ENCODE data around the gene CCDC88B.

Gene CCDC88B

DNA sequence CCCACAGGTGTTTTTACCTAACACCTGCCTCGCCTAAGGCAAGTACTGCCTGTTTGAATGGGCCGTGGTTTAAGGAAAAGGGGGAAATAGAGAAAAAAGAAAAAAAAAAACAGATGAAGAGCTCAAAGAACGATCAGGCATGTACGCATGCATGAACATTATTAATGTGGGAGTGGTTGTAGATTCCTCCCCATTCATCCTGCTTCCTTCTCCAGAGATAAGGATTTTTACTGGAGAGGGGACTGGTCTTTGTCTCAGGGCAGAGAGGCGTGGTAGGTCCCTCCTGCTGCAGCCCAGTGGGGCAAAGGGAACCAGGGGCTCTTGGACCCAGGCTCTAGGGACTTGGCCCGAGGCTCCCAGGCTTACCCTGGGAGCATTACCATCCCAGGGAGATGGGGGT lies 42.0 kb downstream of the CCDC88B start:
- no peak for DNase-seq (ENCODE audit: low read depth in 1 of 2, low spot score in 1 of 2)

DNA sequence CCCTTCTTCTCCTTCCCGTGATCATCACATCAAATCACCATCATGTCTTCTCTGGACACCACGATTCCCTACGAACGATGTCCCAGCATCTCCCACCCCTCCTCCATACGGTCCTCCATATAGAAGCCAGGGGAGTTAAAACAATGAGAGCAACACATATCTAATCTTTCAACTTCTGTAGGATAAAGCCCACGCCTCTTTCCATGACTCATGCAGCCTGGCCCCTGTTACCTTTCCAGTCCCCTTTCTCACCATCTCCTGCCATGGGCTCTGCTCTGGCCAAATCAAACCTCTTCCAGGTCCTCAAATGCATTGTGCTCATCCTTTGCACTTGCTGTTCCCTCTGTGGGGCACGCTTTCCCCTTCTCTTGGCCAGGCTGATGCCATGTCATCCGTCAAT lies 42.6 kb downstream of the CCDC88B start:
- DNase-seq (ENCODE audit: low read depth in 1 of 2, low spot score in 1 of 2): no peak

DNA sequence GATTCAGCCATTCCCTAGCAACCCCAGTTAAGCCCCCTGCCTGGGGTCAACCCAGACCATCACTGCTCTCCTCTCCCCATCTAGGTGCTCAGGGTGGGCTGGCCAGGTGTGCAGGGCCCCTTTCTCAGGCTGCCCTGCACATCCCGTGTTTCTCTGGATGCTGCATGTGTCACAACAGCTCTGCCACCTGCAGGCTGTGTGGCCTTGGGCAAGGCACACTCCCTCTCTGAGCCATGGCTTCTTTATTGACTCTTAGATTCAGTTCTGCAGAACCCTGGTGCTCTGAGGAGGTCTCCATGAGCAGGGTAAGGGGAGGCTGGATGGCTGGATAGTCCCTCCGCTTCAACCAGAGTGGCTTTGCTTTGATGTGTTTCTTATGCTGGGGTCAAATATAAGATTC lies 43.6 kb downstream of the CCDC88B start:
- DNase-seq (ENCODE audit: low read depth in 1 of 2, low spot score in 1 of 2): no peak

DNA sequence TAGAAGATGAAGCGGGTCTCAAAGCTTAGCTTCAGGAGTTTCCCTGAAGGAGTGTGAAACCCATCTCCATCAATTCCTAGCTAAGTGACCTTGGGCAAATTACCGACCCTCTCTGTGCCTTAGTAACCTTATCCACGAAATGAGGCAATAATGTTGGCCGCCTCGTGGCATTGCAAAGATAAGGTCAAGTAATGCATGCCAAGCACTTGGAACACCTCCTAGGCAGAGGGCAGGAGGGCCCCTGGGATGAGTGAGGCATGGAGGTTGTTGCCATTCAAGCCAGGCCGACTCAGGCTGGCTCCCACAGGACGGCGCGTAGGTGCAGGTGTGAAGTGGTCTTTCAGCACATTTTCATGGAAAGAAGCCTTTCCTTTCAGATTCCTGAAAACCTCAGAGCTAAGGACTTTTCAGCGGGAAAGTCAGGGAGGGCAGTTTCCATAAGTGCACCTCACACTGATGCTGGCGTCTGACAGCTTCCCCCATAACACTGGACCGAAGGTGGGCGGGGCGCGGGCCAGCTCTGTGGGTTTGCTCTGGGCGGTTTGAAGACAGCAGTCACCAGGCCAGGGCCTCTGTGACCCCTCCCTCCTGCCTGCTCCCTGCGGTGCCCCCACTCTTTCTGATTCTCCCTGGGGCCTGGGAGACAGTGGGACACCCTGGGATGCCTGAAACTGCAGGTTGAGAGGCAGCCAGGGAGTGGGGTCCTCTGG lies 44.2 kb downstream of the CCDC88B start:
- no peak for DNase-seq (ENCODE audit: low read depth in 1 of 2, low spot score in 1 of 2)

DNA sequence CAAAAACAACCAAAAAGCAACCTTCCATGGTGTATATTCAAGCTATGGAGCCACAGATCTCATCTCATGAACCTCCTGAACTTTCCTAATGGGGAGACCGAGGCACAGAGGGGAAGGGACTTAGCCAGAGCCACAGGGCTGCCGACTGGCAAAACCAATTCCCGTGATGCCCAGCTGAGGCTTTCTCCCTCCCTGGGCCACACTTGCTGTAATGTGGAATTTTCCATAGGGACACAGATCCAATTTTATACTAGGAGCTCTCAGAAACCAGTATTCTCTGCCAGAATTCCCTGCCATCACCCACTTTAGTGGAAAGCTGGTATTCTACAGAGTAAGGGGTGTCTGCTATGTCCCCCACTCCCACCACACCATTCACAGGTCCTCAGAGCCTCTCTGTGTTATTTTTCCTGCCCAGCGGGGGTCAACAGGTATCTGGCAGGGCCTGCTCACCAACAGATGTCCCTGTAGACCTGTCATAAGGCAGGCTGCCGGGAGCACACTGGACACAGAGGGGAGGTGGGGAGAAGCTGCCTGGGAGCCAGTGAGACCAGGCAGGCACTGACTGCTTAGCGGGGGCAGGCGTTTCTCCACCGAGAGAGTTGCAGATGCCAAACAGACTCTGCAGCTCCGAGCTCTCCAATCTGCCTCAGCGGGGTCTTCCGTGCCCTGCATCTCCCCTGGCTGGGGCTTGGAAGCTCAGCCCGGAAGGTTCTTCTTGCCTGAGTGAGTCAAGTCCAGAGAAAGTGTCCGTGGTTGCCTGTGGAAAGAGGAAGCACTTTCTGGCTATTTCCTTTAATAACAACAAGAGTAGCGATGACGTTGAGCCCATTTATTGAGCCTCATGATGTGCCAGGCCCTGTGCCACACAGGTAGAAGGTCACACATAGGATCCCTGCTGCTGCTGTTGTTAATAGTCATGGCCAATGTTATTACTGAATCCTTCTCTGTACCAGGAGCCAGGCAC lies 45.3 kb downstream of the CCDC88B start:
- DNase-seq (ENCODE audit: low read depth in 1 of 2, low spot score in 1 of 2): no peak

DNA sequence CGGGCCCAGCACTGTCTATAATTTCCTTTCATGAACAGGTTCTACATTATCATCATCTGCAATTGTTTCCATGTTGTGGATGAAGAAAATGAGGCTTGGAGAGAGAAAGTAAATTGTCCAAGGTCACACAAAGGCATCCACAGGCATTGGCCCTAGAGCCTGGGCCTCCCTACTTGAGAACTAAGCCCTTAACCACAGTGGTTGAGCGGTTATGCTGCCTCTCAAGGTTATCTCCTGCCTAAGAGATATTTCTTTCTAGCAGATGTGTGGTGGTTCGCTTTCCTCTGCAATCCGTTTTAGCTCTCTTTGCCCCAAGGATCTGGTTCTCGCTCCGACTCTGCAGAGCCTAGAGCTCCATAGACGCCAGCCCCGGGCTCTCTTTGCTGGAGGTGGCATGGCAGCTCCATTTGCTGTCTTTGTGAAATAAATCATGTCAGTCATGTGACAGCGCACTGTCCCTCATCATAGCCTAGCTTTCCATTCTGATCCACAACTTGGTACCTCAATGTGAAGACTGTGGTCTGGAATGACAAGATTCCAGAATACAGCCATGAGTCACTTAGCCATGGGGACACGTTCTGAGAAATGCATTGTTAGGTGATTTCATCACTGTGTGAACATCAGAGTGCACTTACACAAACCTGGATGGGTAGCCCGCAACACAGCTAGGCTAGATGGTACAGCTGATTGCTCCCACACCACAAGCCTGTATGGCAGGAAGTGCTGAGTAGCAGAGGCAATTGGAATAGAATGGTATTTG lies 46.1 kb downstream of the CCDC88B start:
- no peak for DNase-seq (ENCODE audit: low read depth in 1 of 2, low spot score in 1 of 2)

DNA sequence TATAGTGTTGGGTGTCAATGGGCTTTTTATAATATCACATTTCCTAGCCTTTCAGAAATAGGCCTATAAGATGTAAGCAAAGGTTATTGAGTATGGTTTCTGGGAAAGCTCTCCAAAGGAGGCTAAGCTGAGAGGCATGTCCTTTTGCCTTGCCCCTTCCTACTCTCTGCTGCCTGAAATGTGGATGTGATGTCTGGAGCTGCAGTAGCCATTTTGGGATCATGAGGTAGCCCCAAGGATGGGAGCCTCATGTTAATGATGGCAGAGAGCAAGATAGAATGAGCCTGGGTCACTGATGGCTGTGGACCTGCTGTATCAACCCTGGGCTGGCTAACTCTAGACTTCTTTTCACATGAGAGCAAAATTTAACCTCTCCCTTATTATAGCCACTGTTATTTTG lies 47.9 kb downstream of the CCDC88B start:
- no peak for DNase-seq (ENCODE audit: low read depth in 1 of 2, low spot score in 1 of 2)

DNA sequence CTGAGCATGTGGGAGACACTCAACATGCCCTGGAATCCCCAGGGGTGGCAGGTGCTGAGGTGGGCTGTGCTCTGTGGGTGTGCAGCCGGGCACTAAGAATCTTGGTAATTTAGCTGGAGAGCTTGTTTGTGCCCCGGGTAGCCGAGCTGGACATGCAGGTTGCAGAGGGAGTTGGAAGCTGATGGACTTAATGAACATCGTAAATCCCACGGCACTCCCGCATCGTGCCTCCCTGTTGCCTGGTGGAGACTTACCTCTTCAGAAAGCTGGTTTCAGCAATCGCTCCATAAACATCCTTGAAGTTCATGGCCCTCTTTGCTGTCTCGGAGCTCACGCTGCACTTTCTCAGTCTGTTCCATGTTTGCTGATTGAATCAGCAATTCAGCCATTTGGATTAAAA lies 48.9 kb downstream of the CCDC88B start:
- no peak for DNase-seq (ENCODE audit: low read depth in 1 of 2, low spot score in 1 of 2)

DNA sequence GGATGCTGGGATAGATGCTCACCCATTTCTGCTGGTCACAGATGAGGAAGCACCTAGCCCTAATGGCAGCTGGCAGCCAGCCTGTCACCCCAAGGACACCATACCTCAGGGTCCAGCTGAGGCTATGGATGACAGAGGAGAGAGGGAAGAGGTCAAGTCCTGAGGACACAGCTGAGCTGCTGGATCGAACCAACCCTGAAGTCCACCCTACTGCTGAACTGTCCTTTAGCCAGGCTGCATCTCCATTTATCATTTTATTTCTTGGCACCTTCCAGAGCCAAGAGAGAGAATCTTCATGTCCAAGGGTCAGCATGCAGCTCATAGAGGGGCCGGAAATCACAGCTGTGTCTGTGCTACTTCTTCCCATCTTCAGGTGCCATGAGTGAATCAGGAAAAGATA lies 49.8 kb downstream of the CCDC88B start:
- DNase-seq (ENCODE audit: low read depth in 1 of 2, low spot score in 1 of 2): no peak

DNA sequence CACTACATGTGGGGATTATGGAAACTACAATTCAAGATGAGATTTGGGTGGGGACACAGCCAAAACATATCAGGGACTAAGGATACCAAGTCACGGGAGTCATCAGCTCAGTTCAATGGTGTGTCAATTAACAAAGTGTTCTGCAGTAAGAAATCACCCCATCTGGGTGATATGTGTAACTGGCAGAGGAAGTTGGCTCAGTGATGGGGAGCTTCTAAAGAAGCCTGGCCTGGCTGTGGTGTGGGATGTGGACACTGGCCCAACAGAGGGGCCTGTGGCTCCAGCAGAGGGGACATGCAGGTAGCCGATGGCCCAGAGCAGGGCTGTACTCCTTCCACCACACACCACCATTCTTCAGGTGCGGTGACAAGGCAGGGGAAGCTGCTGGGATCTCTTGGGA lies 50.6 kb downstream of the CCDC88B start:
- DNase-seq (ENCODE audit: low read depth in 1 of 2, low spot score in 1 of 2): no peak

DNA sequence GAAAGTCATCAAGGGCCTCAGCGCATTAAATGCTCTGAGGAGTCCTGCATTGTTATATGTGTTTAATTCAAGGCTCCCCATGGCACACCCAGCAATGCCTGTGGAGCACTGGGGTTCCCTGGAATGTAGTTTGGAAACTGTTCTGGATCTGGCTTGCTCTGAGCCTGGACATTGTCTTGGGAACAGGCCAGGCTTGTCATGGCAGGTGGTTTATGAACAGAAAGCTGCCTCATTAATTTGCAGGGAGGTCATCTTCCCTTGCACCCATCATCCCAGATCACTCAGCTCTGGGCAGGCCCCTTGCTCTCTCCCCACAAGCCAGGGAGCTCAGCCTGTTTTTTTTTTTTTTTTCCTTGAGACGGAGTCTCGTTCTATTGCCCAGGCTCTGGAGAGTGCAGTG lies 51.8 kb downstream of the CCDC88B start:
- no peak for DNase-seq (ENCODE audit: low read depth in 1 of 2, low spot score in 1 of 2)

DNA sequence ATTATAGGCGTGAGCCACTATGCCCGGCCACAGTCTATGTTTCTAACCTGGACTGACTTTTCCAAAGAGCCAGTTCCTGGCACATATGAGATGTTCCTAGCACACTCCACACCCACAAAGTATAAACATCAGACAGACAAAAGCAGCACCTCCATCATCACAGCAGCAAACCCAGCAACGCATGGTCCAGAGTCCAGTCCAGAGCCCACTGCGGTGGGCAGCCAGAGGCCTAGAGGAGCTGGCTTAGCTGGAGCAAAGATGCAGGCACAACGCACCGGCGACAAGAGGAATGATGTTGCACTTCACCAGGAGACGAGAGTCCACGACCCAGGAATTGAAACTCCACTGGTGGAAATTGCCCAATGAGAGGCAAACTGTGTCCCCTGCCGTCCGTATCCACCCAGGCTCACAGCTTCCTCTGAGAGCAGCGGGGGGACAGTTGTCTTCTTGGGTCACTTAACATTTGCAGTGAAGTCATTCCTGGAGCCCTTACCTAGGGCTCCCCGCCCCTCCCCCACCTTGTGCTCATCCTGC lies 55.6 kb downstream of the CCDC88B start:
- DNase-seq (ENCODE audit: low read depth in 1 of 2, low spot score in 1 of 2): no peak

DNA sequence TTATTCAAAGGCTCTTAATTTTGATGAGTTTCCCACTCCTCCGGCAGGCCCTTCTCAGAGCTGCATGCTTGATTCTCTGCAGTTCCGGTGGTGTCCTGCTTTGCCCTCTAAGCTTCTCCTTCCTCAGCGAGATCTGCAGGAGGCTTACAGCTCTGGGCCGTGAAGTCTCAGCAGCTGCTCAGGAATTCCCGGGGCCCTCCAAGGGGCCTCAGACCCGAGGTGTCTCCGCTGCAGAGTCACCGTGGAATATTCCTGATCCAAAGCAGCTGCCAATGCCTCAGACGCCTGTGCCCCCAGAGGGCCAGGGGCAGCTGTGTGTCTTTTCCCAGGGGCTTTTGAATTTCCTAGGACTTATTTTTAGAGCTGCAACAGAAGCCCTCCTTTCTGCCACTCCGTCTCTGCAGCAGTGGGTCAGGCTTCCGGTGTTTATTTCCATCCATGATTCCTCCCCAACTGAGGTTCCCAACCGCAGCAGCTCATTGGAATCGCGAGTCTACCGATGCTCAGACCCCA lies 56.1 kb downstream of the CCDC88B start:
- no peak for DNase-seq (ENCODE audit: low read depth in 1 of 2, low spot score in 1 of 2)

DNA sequence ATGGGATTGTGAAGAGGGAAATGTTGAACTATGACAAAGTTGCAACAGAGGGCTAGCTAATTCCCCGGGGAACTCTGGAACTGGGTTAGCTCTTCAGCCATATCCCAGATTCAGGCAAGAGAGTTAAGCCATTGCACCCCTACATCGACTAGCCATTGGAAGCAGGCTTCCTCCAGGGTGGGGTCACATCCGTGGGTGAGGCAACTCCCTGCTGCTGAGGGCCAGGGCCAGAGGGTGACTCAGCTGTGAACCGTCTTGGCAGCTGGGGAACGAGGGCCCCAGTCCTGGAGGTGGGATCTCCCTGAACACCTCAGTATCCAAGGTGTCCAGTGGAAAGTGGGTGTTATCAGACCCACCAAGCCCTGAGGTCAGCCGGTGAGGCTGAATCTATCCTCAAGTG lies 60.1 kb downstream of the CCDC88B start:
- DNase-seq (ENCODE audit: low read depth in 1 of 2, low spot score in 1 of 2): no peak

DNA sequence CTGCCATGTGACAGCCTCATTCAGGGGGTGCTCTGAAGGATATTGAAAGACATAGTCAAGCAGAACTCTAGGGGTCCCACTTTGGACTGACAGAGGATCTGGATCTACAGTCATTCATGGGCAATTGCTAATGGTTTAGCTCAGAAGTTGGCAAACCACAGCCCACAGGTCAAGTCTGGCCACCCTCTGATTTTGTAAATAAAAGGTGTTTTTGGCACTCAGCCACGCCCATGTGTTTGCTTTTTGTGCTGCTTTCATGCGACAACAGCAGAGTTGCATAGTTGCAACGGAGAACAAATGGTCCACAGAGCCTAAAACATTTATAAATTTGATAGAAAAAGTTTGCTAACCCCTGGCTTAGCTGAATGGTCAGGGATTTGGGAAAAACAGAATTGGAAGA lies 60.7 kb downstream of the CCDC88B start:
- no peak for DNase-seq (ENCODE audit: low read depth in 1 of 2, low spot score in 1 of 2)

DNA sequence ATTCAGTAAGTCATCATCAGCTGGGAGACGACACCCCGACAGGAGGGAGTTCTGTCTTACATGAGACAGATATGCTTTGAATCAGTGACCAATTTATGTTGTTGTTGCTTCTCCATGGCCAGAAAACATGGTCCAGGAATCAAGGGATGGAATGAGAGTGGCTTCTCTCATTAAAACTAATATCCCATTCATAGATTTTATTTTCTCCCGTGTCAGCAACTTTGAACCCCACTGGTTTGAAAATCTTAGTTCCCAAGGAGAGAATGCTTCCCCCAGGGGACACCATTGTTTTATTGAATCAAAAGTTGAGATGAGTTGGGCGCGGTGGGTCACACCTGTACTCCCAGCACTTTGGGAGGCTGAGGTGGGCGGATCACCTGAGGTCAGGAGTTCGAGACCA lies 61.8 kb downstream of the CCDC88B start:
- no peak for DNase-seq (ENCODE audit: low read depth in 1 of 2, low spot score in 1 of 2)

DNA sequence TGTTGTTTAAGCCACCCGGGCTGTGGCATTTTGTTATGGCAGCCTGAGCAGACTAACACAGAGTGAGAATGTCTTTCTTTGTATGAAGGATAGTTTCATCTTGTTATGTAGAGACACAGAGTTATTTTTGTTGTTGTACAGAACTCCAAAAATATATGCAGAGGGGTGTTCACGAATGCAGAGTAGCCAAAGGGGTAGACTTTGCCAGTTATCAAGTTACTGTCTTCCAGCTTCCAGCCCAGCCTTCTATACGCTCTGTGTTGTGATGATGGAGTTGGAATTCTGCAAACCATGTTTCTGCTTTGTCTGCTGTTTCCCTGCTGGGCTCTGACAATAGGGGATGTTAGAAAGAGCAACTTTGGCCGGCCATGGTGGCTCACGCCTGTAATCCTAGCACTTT lies 63.1 kb downstream of the CCDC88B start:
- no peak for DNase-seq (ENCODE audit: low read depth in 1 of 2, low spot score in 1 of 2)

DNA sequence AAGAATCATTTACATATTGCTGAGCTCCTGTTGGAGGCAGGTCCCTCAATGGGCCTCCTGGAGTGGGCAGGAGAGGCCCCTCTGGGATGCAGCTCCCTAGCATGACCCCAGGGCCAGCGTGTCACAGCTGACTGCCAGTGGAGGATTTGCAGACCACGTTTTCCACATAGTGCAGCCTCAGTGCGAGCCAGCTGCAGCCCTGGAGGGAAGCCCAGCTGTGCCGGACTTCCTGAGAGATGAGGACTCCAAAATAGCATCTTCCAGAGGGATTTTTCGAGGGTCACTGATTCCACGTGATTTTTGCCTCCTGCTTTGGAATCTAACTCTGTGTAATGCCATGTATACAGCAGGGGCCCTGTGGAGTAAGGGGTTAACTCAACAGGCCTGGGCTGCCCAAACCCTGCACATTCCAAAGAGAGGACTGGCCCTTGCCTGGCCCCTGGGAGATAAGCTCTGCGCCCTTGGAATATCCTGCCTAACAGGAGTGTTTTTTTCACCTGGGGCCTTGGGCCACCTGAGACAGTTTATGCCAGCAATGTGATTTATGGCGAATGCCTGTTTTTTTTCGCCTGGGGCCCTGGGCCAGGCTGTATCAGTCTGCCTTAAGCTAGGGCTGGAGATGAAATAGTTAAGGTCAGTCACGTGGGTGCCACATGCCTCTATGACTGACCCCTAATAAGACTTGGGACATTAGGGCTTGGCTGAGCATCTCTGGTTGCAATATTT lies 66.4 kb downstream of the CCDC88B start:
- DNase-seq (ENCODE audit: low read depth in 1 of 2, low spot score in 1 of 2): no peak
